ENCODE measurements around the gene CD86. TPM values are rescaled to one million over a fixed set of nuclear protein-coding genes. Genes with fewer than 3 reads are reported as not detected.

The CD86 gene
- total and polyA plus RNA-seq, 9 of the 15 experiments (the other 6 are each of a cell fraction or from before 2014, with no cell fraction given), result 0.16 TPM; not detected in 8

- Histone ChIP-seq H2AFZ (ENCODE audit: low read depth, low read length) (no peak overlapping the region), H3K27me3 (ENCODE audit: control insufficient read depth in 2 of 2, insufficient read depth in 2 of 2, low read length in 2 of 2) (peaks cover 0 to 7% of the 10 kb centered on the region in 2 experiments; a peak in 1 of 5 replicates), H3K79me2 (ENCODE audit: control insufficient read depth, insufficient read depth, low read length) (no peaks in the 10 kb centered on the region), H3K27ac (ENCODE audit: extremely low read depth, low read depth, low read length) (no peak overlapping the region), H3K9me3 (replicated peaks; ENCODE audit: control insufficient read depth, insufficient read depth, low read depth, low read length) (no peaks in the 10 kb centered on the region), H3K4me3 (no peak overlapping the region), H3K9ac (ENCODE audit: insufficient read depth in 1 of 2, low read depth in 2 of 2, low read length in 2 of 2) (no peak overlapping the region), H3K9me1 (ENCODE audit: control insufficient read depth, insufficient read depth, low read length) (no peaks in the 10 kb centered on the region), H3K4me2 (ENCODE audit: insufficient read depth, low read length) (no peak overlapping the region), H3K36me3 (ENCODE audit: control insufficient read depth, insufficient read depth, low read length) (no peaks in the 10 kb centered on the region), H3K4me1 (replicated peaks in 1 of 2; ENCODE audit: control insufficient read depth in 2 of 2, insufficient read depth in 2 of 2, low read length in 2 of 2) (peaks cover 0 to 7% of the 10 kb centered on the region in 2 experiments; a peak in 2 of 5 replicates), H4K20me1 (replicated peaks; ENCODE audit: control insufficient read depth, insufficient read depth, low read length) (no peaks in the 10 kb centered on the region)
- ChIA-PET POLR2A (interaction anchor here (0.6 to 1.8 kb wide), 2 partner anchors 9 to 27 kb away, joined by 3 to 7 read pairs; no protein-coding TSS in a partner anchor), CTCF (ENCODE audit: low intra/inter-chr PET ratio) (no interaction called here)
- intact Hi-C loops (cut with micrococcal nuclease), result no loop called here
- no peak for FAIRE-seq
- in situ Hi-C loops (cut with MboI), result no loop called here
- no TSS peak for BruUV-seq (replicated peaks)
- no peak for DNase-seq (ENCODE audit: extremely low read depth in 1 of 4, low spot score in 3 of 4)
- no peak for ATAC-seq
- no peak for TF ChIP-seq SMAD3 (CRISPR knock-in tag; conservative IDR thresholded peaks at IDR 0.05)
- no peak for TF ChIP-seq KLF10 (CRISPR knock-in tag; IDR thresholded peaks at IDR 0.05)
- TF ChIP-seq CREB3 (tag; conservative IDR thresholded peaks at IDR 0.05; ENCODE audit: low read depth), result no peak
- no peak for TF ChIP-seq ZKSCAN8 (CRISPR knock-in tag; IDR thresholded peaks at IDR 0.05)
- no peak for TF ChIP-seq ZNF778 (CRISPR knock-in tag; IDR thresholded peaks at IDR 0.05)
- TF ChIP-seq HMGN3 (IDR thresholded peaks at IDR 0.05; ENCODE audit: borderline replicate concordance, extremely low read depth, insufficient read length, low read depth, low read length), result no peak
- TF ChIP-seq TCF7 (IDR thresholded peaks at IDR 0.05; ENCODE audit: borderline replicate concordance), result no peak
- TF ChIP-seq HLTF (IDR thresholded peaks at IDR 0.05), result no peak
- no peak for TF ChIP-seq ERF (CRISPR knock-in tag; IDR thresholded peaks at IDR 0.05)
- no peak for TF ChIP-seq BACH1 (tag; IDR thresholded peaks at IDR 0.05)
- TF ChIP-seq RFX7 (CRISPR knock-in tag; IDR thresholded peaks at IDR 0.05), result no peak
- TF ChIP-seq ZNF274 (IDR thresholded peaks at IDR 0.05; ENCODE audit: borderline replicate concordance, low read depth, low read length), result no peak
- no peak for TF ChIP-seq SREBF2 (CRISPR knock-in tag; IDR thresholded peaks at IDR 0.05)
- no peak for TF ChIP-seq MTA3 (IDR thresholded peaks at IDR 0.05; ENCODE audit: borderline replicate concordance)
- no peak for TF ChIP-seq HCFC1 (IDR thresholded peaks at IDR 0.05; ENCODE audit: low read depth, low read length)
- no peak for TF ChIP-seq BRD4 (IDR thresholded peaks at IDR 0.05)
- TF ChIP-seq SIN3A (IDR thresholded peaks at IDR 0.05; ENCODE audit: borderline replicate concordance in 2 of 2, control insufficient read depth in 1 of 2, low read depth in 2 of 2, low read length in 2 of 2), result no peak
- no peak for TF ChIP-seq KLF6 (CRISPR knock-in tag; IDR thresholded peaks at IDR 0.05; ENCODE audit: borderline replicate concordance)
Measured at GRCh38 chr3:122019493-122019892, 35.7 kb upstream of the CD86 start.
